Right lobe of liver (tissue), 6 donors: ENCODE data around the gene PRR36. TPM values are rescaled to one million over a fixed set of nuclear protein-coding genes. Genes with fewer than 3 reads are reported as not detected.
A peak's percentile ranks its signal among the peaks of the same experiment; 100 is the strongest.

Source experiments
- ATAC-seq, 4 donors: fragments of 200-7000 bp; cut with Tn5 transposase; one replicate each; pipeline ENCODE4 v1.9.1; 2020; ENCODE audit warnings: mild to moderate bottlenecking in 4 of 4, moderate library complexity in 4 of 4
- DNase-seq, 3 donors: peaks; one replicate each; pipeline ENCODE4 v3.0.0-alpha.2; 2020
- H3K27ac ChIP-seq, 3 donors: fragments of 200-600 bp; one replicate each; pipeline ENCODE4 v1.8.0; 2022
- H3K27me3 ChIP-seq, 2 donors: fragments of 200-600 bp; one replicate each; pipeline ENCODE4 v1.8.0; 2022
- H3K36me3 ChIP-seq, 4 donors: fragments of 200-600 bp; sonication (generic) in 1 of 4; one replicate each; pipeline versions ENCODE4 v1.5.1 to v1.8.0; 2017 to 2022; ENCODE audit warnings: control low read depth in 1 of 4
- H3K4me1 ChIP-seq, 4 donors: fragments of 200-600 bp; sonication (generic) in 1 of 4; one replicate each; pipeline versions ENCODE4 v1.5.1 to v1.8.0; 2017 to 2022; ENCODE audit warnings: control low read depth in 1 of 4
- H3K4me3 ChIP-seq, 3 donors: fragments of 200-600 bp; one replicate each; pipeline ENCODE4 v1.8.0; 2022
- H3K9me3 ChIP-seq, 4 donors: fragments of 200-600 bp; sonication (generic) in 1 of 4; one replicate each; pipeline versions ENCODE4 v1.5.1 to v1.8.0; 2017 to 2022; ENCODE audit warnings: control low read depth in 1 of 4
- POLR2A ChIP-seq: fragments of 450-650 bp; IDR thresholded peaks from one replicate; pipeline ENCODE4 v1.6.1; 2017; ENCODE audit warnings: antibody characterized with exemption, mild to moderate bottlenecking
- WGBS: methylation state at CpG from one replicate; pipeline ENCODE4 v1.1.6; 2018; ENCODE audit warnings: low coverage, low lambda C conversion rate; ENCODE audit not compliant: insufficient coverage; ENCODE audit errors: missing lambda C conversion rate; 5-methylcytosine and 5-hydroxymethylcytosine counted together
- intact Hi-C, 2 donors: fragments of 100-400 bp; cut with DNase I; formaldehyde crosslinking; loops; one replicate each; pipeline versions ENCODE4 v1.11.2 to v1.14.1; 2022
- total RNA-seq, 6 experiments: library from RNA; depleted of rRNA in 2 of 6; stranded (reverse); fragments of >200 nt in 2 of 6; fragmentation: NEBNext Ultra II Directional in 3 of 6; extraction: Animal tissue kit (Norgen Biotek cat#: 25700) in 3 of 6; gene quantifications; one replicate each; pipeline versions ENCODE4 v1.1.0 to v1.2.4, GENCODE V29; 2016 to 2023
- TF ChIP-seq, protein P1 (sequence below), 4 donors: fragments of 200-600 bp in 3 of 4; fragments of 450-650 bp in 1 of 4; IDR thresholded peaks; one replicate each; pipeline versions ENCODE4 v1.5.1 to v1.8.0; 2016 to 2022; ENCODE audit warnings: antibody characterized with exemption in 4 of 4, mild to moderate bottlenecking in 2 of 4
- donor health status: DM: no; HTN: yes; CAD: no.
- donor health status: DM: no; HTN: no; CAD: no.
- donor health status: DM: no; HTN: no; CAD: no.
- donor health status: DM: no; HTN: yes; CAD: no.
- donor health status: DM: no; HTN: yes; CAD: no.

The PRR36 gene
- total RNA-seq, 6 experiments from 2014 or later, result 0.07 to 0.37 (median 0.12) TPM; not detected in 2

DNA sequence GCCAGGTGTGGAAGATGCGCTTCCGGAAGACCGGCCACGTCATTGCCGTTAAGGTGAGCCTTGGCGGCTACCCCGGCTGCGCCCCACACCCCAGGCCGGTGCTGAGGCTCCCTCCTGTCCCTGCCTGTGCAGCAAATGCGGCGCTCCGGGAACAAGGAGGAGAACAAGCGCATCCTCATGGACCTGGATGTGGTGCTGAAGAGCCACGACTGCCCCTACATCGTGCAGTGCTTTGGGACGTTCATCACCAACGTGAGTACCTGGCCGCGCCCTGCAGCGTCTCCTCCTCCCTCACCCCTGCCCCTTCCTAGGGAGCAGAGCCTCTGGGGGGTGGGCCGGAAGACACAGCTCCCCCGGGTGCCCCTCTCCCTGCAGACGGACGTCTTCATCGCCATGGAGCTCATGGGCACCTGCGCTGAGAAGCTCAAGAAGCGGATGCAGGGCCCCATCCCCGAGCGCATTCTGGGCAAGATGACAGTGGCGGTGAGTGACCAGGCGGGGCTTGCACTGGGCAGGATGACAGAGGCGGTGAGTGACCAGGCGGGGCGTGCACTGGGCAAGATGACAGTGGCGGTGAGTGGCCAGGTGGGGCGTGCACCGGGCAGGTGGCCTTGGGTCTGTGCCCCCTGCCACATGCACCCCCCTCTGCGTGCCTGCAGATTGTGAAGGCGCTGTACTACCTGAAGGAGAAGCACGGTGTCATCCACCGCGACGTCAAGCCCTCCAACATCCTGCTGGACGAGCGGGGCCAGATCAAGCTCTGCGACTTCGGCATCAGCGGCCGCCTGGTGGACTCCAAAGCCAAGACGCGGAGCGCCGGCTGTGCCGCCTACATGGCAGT lies 36.4 kb upstream of the PRR36 start:
- no peaks in the 10 kb centered on the region for H3K4me1 ChIP-seq
- DNase-seq, result peak in 2 of 3 donors; percentile 54 to 57
- H3K4me3 ChIP-seq, result no peak overlapping the region
- WGBS, result 94% methylated on average over 15 of the region's 54 CpGs
- no peak for TF ChIP-seq POLR2A
- TF ChIP-seq, protein P1, sequence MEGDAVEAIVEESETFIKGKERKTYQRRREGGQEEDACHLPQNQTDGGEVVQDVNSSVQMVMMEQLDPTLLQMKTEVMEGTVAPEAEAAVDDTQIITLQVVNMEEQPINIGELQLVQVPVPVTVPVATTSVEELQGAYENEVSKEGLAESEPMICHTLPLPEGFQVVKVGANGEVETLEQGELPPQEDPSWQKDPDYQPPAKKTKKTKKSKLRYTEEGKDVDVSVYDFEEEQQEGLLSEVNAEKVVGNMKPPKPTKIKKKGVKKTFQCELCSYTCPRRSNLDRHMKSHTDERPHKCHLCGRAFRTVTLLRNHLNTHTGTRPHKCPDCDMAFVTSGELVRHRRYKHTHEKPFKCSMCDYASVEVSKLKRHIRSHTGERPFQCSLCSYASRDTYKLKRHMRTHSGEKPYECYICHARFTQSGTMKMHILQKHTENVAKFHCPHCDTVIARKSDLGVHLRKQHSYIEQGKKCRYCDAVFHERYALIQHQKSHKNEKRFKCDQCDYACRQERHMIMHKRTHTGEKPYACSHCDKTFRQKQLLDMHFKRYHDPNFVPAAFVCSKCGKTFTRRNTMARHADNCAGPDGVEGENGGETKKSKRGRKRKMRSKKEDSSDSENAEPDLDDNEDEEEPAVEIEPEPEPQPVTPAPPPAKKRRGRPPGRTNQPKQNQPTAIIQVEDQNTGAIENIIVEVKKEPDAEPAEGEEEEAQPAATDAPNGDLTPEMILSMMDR (IDR thresholded peaks at IDR 0.05), result no peak
- no peaks in the 10 kb centered on the region for H3K27me3 ChIP-seq
- intact Hi-C loops, result no loop called here
- H3K36me3 ChIP-seq, result peaks cover 0 to 24% (median 8%) of the 10 kb centered on the region in 4 donors
- H3K9me3 ChIP-seq, result no peaks in the 10 kb centered on the region
- no peak overlapping the region for H3K27ac ChIP-seq
- ATAC-seq, result peak in 2 of 4 donors; percentile 4 to 31

DNA sequence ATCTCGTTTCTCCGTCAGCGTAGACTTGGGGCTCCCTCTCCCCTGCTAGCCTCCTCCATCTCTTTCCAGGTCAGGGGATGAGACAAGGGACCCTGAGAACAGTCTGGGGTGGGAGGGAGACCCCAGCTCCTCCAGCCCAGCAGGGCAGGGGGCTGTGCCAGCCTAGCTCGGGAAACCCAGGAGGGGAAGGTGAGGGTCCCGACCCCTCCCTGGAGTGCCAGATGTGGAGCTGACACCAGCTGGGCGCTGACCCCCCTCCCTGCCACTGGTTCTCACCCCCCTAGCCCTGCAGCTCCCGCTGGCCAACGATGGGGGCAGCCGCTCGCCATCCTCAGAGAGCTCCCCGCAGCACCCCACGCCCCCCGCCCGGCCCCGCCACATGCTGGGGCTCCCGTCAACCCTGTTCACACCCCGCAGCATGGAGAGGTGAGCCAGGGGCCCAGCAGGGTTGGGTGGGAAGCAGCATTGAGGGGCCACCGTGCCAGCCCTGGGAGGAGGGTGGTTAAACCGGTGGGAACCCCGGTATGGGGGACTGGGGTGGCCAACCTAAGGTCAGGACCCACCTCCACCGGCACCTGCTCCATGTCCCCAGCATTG lies 35.4 kb upstream of the PRR36 start:
- DNase-seq, result peak in 2 of 3 donors; percentile 49
- no peak for ATAC-seq
- no peaks in the 10 kb centered on the region for H3K27me3 ChIP-seq
- 69% methylated on average over 3 of the region's 21 CpGs for WGBS
- no peak overlapping the region for H3K27ac ChIP-seq
- intact Hi-C loops, result loop anchor here (5.0 to 10.0 kb wide), 2 partner anchors 55 to 62 kb away; no protein-coding TSS in a partner anchor
- H3K4me1 ChIP-seq, result peaks cover 0 to 8% (median 0%) of the 10 kb centered on the region in 4 donors
- peaks cover 0 to 24% (median 8%) of the 10 kb centered on the region in 4 donors for H3K36me3 ChIP-seq
- no peaks in the 10 kb centered on the region for H3K9me3 ChIP-seq
- no peak overlapping the region for H3K4me3 ChIP-seq
- no peak for TF ChIP-seq POLR2A
- TF ChIP-seq, protein P1 (IDR thresholded peaks at IDR 0.05), result no peak

DNA sequence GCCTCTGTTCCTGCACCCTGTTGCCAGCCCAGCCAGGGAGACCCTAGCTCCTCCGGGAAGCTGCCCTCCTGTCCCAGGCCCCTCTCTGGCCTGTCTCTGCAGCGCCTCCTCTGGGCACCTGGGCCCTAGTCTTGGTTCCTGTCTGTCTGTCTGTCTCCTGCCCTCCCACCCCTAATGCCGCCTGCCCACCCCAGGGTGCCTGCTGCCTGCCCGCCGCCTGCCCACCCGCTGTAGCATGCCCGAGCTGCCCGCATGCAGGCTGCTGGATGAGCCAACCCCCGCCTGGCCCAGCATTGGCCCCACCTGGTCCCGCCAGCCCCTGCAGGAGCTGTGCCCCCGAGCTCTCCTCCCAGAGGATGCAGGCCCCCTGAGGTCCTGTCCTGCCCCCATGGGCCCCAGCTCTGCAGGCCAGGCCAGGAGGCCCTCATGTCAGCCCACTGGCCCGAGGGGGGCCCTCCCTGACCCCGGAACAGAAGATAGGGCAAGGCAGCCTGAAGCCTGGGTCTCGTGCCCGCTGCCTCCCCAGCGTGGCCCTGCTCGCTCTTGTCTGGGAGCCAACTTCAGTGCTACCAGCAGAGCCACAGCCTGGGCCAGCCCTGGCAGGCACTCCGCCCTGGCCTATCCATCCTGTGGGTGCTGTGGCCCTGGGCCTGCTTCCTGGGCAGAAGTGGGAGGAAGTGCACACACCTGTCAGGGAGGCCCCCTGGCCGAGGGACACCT lies 34.7 kb upstream of the PRR36 start:
- peak in 2 of 3 donors; percentile 48 to 54 for DNase-seq
- intact Hi-C loops, result loop anchor here (5.0 to 10.0 kb wide), 2 partner anchors 54 to 62 kb away; no protein-coding TSS in a partner anchor
- WGBS, result no CpG with 5 or more reads among the region's 19 CpGs
- no peaks in the 10 kb centered on the region for H3K9me3 ChIP-seq
- no peak overlapping the region for H3K27ac ChIP-seq
- no peak for ATAC-seq
- H3K27me3 ChIP-seq, result no peaks in the 10 kb centered on the region
- TF ChIP-seq POLR2A, result no peak
- TF ChIP-seq, protein P1 (IDR thresholded peaks at IDR 0.05), result no peak
- peaks cover 0 to 10% (median 0%) of the 10 kb centered on the region in 4 donors for H3K4me1 ChIP-seq
- H3K36me3 ChIP-seq, result peaks cover 0 to 24% (median 8%) of the 10 kb centered on the region in 4 donors
- no peak overlapping the region for H3K4me3 ChIP-seq

DNA sequence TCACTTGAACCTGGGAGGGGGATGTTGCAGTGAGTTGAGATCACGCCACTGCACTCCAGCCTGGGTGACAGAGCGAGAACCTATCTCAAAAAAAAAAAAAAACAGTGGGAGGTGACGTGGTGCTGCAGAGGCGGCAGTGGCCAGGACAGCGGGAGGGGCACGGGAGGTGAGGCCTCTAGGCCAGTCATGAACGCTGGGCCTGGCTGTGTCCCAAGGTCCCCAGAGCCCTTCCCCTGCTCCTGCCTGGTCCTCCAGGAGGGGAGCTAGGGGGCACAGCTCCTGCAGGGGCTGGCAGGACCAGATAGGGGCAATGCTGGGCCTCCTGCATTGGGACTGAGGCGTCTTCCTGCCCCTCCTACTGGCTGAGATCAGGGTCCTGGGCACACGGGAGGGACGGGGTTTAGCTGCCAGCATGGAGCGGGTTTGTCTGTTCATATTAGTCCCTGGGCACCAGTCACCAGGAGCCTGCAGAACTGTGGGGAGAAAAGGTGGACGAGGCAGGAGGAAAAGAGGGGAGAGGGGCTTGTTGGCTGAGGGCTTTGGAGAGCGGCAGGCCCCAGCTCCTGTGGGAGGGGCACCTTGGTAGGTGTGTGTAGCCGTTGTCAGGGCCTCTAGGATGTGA lies 34.0 kb upstream of the PRR36 start:
- DNase-seq, result peak in 2 of 3 donors; percentile 47 to 49
- Histone ChIP-seq H3K9me3 (no peaks in the 10 kb centered on the region), H3K36me3 (peaks cover 0 to 24% (median 8%) of the 10 kb centered on the region in 4 donors), H3K27ac (no peak overlapping the region), H3K4me3 (no peak overlapping the region), H3K27me3 (no peaks in the 10 kb centered on the region), H3K4me1 (peaks cover 0 to 10% (median 0%) of the 10 kb centered on the region in 4 donors)
- no peak for ATAC-seq
- 88% methylated on average over 6 of the region's 14 CpGs for WGBS
- intact Hi-C loops, result loop anchor here (5.0 to 10.0 kb wide), 2 partner anchors 53 to 61 kb away; no protein-coding TSS in a partner anchor
- no peak for TF ChIP-seq POLR2A
- TF ChIP-seq, protein P1 (IDR thresholded peaks at IDR 0.05), result no peak
